HG03571 (cell line): Measurements from ENCODE around the gene C4orf51.

Source experiments
- ATAC-seq: cut with Tn5 transposase; IDR thresholded peaks from one replicate; pipeline ENCODE4 v1.9.1; 2021; ENCODE audit not compliant: unreplicated experiment

Gene C4orf51

GRCh38 chr4:145755802-145756201 lies 75.9 kb downstream of the C4orf51 start:
- no peak for ATAC-seq

GRCh38 chr4:145756244-145756643 lies 76.3 kb downstream of the C4orf51 start:
- ATAC-seq = no peak

DNA sequence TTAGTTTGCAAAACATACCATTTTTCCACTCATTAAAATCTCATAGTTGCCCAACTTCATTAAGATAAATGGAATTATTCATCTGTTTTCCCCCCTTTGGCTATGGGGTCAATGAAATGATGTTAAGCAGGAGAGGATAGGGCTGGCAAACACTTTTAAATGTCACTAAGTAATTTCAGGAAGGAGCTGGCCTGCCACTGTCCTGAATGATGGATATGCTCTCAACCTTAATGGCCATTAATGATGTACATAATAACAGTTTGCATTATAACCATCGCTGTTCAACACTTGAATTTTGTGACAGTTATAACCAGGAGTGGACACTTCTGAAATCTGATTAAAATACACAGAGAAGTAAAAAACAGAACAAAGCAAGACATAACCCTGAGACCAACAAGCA lies 77.2 kb downstream of the C4orf51 start:
- ATAC-seq = no peak

DNA sequence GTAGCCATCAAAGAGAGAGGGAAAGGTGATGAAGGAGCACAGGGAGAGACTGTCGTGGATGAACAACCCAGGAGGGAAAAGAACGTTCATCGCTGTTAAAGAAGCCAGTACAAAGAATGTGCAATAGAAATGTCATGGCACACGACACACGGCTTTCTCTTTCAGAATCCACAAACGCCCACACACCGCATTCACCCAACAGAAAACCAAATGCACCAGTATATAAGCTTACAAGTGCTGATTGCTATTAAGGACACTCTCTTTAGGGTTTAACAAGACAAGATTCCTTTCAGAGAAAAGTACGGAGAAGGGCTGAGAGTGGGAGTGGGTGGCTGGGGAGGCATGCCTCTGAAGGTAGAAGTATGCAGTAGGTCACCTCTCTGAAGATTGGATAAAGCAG lies 80.2 kb downstream of the C4orf51 start:
- no peak for ATAC-seq

DNA sequence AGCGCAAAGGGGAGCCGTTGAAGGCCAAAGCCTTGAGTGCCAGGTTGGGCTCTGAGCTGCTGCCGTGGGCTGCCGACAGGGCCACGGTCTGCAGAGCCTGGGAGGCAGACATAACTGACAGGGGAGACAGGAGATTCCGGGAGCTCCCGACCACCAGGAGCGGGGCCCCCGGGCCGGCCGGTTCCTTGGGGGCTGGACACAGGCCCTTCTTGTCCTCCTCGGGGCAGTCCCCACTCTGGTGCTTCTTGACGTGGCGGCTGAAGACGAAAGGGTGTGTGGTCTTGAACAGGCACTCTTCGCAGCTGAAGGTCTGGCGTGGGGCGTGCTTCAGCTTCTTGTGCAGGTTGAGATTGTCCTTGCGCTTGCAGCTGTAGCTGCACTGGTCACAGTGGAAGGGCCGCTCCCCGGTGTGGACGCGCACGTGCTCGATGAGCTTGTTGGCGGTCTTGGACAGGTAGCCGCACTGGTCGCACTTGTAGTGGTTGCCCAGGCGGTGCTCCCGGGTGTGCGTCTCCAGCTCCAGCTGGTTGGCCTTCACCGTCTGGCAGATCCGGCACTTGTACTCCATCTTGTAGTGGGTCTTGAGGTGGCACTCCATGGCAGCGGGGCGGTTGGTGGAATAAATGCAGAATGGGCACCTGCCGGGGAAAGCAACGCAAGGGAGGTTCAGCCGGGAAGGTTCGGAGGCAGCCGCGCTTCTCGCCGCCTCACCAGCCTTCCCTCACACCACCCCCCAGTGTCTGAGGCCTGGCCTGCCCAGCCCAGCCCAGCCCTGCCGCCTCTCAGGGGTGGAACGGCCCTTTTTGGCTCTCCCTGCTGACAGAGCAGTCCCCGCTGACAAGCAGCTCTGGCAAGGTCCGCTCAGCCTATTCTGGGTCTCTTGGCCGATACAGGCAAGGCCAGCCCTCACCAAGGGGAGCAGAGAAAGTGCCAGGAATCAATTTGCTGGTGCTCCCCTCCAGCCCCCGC lies 81.3 kb downstream of the C4orf51 start:
- no peak for ATAC-seq

DNA sequence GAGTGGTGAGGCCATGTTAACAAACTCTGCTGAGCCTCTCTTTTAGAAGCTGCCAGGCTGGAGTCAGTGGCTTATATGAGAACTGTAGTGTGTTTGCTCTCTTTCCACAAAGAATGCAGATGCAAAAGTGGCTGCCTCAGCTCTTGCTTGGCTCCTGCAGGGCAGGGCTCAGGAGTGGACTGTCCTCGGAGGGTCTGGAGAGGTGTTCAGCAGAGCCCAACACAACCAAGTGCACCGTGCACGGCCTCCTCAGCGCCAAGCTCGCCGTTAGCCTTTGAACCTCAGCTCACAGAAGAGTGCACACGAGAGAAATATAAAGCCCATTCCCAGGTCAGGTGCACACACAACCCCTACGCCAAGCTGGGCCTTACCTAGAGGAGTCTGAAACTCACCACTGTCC lies 82.8 kb downstream of the C4orf51 start:
- ATAC-seq = no peak

DNA sequence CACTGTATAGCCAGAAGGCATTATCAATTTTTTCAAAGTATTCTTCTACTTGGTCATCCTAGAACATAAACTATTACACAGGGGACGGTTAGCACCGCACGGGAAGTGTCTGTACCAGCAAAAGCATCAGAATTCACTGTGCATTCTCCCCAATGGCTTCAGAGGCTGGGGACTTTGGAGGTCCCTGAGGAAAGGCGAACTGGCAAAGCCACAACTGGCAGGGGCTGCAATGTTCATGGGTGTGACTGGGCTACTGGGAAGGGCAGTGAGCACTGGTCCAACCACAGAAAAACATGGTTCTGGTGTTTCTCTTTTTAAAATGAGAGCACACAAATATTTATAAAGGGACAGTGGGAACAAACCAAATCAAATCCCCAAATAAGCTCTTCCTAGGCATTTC lies 83.5 kb downstream of the C4orf51 start:
- ATAC-seq = no peak

DNA sequence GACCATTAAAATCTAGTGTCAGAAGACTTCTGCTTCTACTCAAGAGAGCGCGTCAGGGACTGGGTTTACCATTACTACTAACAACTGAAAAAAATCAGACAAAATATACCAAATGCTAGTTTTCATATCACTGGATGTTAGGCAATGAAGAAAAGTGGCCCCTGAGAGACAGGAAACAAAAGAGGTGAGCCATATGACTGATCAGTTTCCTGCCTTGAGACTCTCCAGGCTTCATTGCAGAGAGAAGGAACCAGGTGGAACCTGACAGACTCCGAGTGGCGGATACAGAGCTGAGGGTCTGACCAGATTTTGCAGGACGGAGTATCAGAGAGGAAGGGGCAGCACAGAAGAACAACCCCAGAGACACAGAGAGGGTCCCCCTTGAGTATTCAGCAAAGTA lies 86.3 kb downstream of the C4orf51 start:
- no peak for ATAC-seq

GRCh38 chr4:145769450-145770037 lies 89.6 kb downstream of the C4orf51 start:
- no peak for ATAC-seq

DNA sequence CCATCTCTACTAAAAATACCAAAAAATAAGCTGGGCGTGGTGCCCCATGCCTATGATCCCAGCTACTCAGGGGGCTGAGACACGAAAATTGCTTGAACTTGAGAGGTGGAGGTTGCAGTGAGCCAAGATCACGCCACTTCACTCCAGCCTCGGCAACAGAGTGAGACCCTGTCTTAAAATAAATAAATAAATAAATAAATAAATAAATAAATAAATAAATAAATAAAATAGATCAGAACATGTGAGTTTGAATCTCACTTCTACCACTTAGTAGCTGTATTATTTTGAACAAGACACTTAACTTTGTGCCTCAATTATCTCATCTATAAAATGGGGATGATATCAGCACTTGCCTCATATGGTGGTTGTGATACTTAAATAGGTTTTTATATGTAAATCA lies 90.2 kb downstream of the C4orf51 start:
- no peak for ATAC-seq

DNA sequence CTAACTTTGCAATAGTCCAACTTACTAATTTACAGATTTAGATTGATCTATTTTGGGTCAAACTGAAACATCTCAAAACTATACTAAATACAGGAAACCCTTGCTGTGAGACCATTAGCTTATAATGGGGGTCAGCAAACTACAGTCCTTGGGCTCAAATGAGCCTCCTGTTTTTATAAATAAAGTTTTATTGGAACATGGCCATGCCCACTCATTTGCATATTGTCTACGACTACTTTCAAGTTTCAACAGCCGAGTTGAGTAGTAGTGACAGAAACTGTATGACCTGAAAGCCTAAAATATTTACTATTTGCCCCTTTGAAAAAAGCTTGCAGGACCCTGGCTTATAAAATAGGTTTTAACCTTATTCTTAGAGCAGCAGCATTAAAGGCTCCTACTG lies 92.4 kb downstream of the C4orf51 start:
- no peak for ATAC-seq

- peak; percentile 95 for ATAC-seq
Measured at GRCh38 chr4:145773581-145774234, 93.8 kb downstream of the C4orf51 start.

- no peak for ATAC-seq
Measured at GRCh38 chr4:145774473-145774872, 94.5 kb downstream of the C4orf51 start.

DNA sequence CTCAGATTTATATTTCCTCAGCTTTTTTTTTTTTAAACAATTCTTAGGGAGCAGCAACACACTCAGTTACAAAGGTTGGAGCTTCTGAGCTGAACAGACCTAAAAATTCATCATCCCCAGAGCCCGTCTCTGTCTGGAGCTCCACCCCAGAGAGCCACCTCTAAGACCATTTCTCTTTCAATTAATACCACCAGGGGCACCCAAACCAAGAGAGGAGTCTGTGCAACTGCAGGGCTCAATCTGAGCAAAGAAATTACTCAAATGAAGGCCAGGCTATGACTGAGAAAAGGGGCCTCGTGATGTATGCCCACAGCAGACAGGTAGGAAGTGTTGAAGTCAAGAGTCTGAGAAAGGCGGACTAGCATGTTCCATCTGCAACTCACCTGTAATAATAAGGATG lies 95.5 kb downstream of the C4orf51 start:
- no peak for ATAC-seq

DNA sequence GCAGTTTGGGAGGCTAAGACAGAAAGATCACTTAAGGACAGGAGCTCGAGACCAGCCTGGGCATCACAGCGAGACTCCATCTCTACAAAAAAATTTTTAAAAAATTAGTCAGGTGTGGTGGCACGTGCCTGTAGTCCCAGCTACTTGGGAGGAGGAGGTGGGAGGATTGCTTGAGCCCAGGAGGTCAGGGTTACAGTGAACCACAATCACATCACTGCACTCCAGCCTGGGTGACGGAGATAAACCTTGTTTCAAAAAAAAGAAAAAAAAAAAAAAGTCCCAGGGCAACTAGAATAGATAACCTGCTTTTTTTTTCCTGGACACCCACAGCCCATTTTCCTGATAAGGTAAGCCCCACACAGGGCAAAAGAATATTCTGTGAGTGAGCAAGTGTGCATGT lies 96.3 kb downstream of the C4orf51 start:
- no peak for ATAC-seq

DNA sequence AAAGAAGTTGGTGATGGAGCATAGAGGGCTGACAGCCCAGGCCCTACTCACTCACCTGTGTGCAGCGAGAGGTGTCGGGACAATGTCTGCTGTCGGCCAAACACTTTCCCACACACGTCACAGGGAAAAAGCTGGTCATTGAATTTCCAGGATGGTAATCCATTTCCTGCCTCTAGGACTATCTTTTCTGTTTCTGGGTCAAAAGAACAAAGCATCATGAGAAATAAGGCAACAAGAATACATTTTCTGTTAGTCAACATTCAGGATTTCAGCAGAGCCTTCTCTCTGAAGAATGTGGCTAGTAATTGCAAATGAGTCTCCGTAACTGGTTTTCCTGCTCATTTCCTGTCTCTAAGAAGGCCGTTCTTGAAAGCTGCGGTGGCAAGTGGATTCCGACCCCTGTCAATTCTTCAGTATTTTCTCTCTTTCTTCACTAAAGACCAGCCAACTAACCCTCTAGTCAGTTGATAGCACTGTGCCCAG lies 99.4 kb downstream of the C4orf51 start:
- ATAC-seq = no peak

GRCh38 chr4:145781351-145781750 lies 101.4 kb downstream of the C4orf51 start:
- ATAC-seq = no peak
